Measurements from ENCODE around the gene MGAT2.

- no peak for TF ChIP-seq POLR2A (IDR thresholded peaks at IDR 0.05; ENCODE audit: low read depth, low read length)
- no peak for TF ChIP-seq CTCF (conservative IDR thresholded peaks at IDR 0.05; ENCODE audit: low read depth, low read length)
- TF ChIP-seq SMC3 (IDR thresholded peaks at IDR 0.05; ENCODE audit: low read depth, low read length): no peak
- no peak for TF ChIP-seq FOS (IDR thresholded peaks at IDR 0.05; ENCODE audit: low read depth, low read length)
- no peak for TF ChIP-seq CEBPB (IDR thresholded peaks at IDR 0.05; ENCODE audit: low read depth, low read length)
- TF ChIP-seq MXI1 (IDR thresholded peaks at IDR 0.05; ENCODE audit: borderline replicate concordance, low read depth, low read length): no peak
- no peak for TF ChIP-seq CHD1 (IDR thresholded peaks at IDR 0.05; ENCODE audit: low read depth, low read length)
- no peak for TF ChIP-seq RAD21 (IDR thresholded peaks at IDR 0.05; ENCODE audit: low read length)
- TF ChIP-seq MAZ (IDR thresholded peaks at IDR 0.05; ENCODE audit: borderline replicate concordance, low read depth, low read length): no peak
- TF ChIP-seq USF2 (IDR thresholded peaks at IDR 0.05; ENCODE audit: low read depth, low read length): no peak
- no peak for TF ChIP-seq NFE2L2 (IDR thresholded peaks at IDR 0.05; ENCODE audit: low read depth, low read length)
- no peak for TF ChIP-seq MAFK (IDR thresholded peaks at IDR 0.05; ENCODE audit: low read depth, low read length)
- no peak for TF ChIP-seq ELK1 (IDR thresholded peaks at IDR 0.05; ENCODE audit: borderline replicate concordance, low read depth, low read length)
- TF ChIP-seq RCOR1 (IDR thresholded peaks at IDR 0.05; ENCODE audit: insufficient replicate concordance, low read length): no peak
These were observed 7.9 kb upstream of the MGAT2 start for GRCh38 chr14:49612671-49613070.

Data from IMR-90 (cell line).